GM12878 (cell line): ENCODE data around the gene YIPF4. TPM values are rescaled to one million over a fixed set of nuclear protein-coding genes. Genes with fewer than 3 reads are reported as not detected.
"Not testable (repeated sequence)": the region's sequence is repeated elsewhere in the genome, so short reads cannot be mapped to it uniquely, and the experiment has no call there.

ENCODE experiments used
- ATAC-seq: fragments of 200-7000 bp; cut with Tn5 transposase; 3 replicates; pipeline ENCODE4 v1.9.1; 2020; ENCODE audit warnings: mild to moderate bottlenecking, moderate library complexity
- BruUV-seq: library from RNA; stranded (reverse); fragments of 400-500 nt; replicated peaks from 2 replicates; lab custom pipeline; 2021; lab: Mats Ljungman, UMichigan
- CTCF ChIA-PET: fragments of 300-600 bp; sonication (Branson Sonifier 250); formaldehyde crosslinking; extraction: SDS; loops from one replicate; lab custom pipeline; 2021; ENCODE audit warnings: inconsistent platforms; lab: Yijun Ruan, JAX
- POLR2A ChIA-PET: fragments of 350-600 bp; formaldehyde crosslinking; extraction: SDS; loops from one replicate; lab custom pipeline; 2021; ENCODE audit warnings: inconsistent platforms; lab: Charles Lee
- RAD21 ChIA-PET: fragments of 300-600 bp; sonication (Branson Sonifier 250); formaldehyde crosslinking; loops from one replicate; lab custom pipeline; 2023; ENCODE audit warnings: antibody characterized with exemption; ENCODE audit not compliant: unreplicated experiment; lab: Charles Lee
- SMC1A ChIA-PET: fragments of 300-600 bp; sonication (Branson Sonifier 250); formaldehyde crosslinking; loops from one replicate; lab custom pipeline; 2023; ENCODE audit not compliant: unreplicated experiment, uncharacterized antibody; lab: Charles Lee
- DNase-seq: peaks from one replicate; pipeline ENCODE4 v3.0.0-alpha.2; 2011; ENCODE audit warnings: low read depth, low spot score
- FAIRE-seq: peaks from 3 replicates; lab custom pipeline; 2011; peaks lifted over from hg19 to GRCh38; lab: Jason Lieb, UNC
- H2AFZ ChIP-seq: 2 replicates; pipeline ENCODE4 v1.6.0; 2011; ENCODE audit warnings: low read depth, low read length, control low read depth; ENCODE audit not compliant: control insufficient read depth
- H3K27ac ChIP-seq: 2 replicates; pipeline ENCODE4 v1.5.1; 2011; ENCODE audit warnings: control low read depth; ENCODE audit not compliant: control insufficient read depth, insufficient read depth
- H3K27me3 ChIP-seq, 2 experiments: replicated peaks in 1 of 2; 2 replicates each; pipeline versions ENCODE4 v1.6.0 to v1.6.1; 2011; ENCODE audit warnings: low read length in 1 of 2; ENCODE audit not compliant: control insufficient read depth in 2 of 2, insufficient read depth in 2 of 2
- H3K36me3 ChIP-seq, 2 experiments: 2 replicates each; pipeline ENCODE4 v1.5.1; 2011; ENCODE audit warnings: low read length in 1 of 2; ENCODE audit not compliant: control insufficient read depth in 2 of 2, insufficient read depth in 2 of 2
- H3K4me1 ChIP-seq: 2 replicates; pipeline ENCODE4 v1.6.1; 2011; ENCODE audit warnings: mild to moderate bottlenecking, low read length, moderate library complexity, mixed read lengths; ENCODE audit not compliant: control insufficient read depth, insufficient read depth
- H3K4me2 ChIP-seq: 2 replicates; pipeline ENCODE4 v1.6.0; 2011; ENCODE audit warnings: control low read depth; ENCODE audit not compliant: control insufficient read depth, insufficient read depth
- H3K4me3 ChIP-seq: fragments of 200-600 bp; sonication (generic); 2 replicates; pipeline ENCODE4 v1.5.1; 2016
- H3K79me2 ChIP-seq: 2 replicates; pipeline ENCODE4 v1.6.0; 2011; ENCODE audit warnings: low read length; ENCODE audit not compliant: control insufficient read depth, insufficient read depth
- H3K9ac ChIP-seq: 2 replicates; pipeline ENCODE4 v1.8.0; 2011; ENCODE audit warnings: low read length, control low read depth, mixed read lengths; ENCODE audit not compliant: control insufficient read depth, insufficient read depth
- H3K9me3 ChIP-seq: replicated peaks from 3 replicates; pipeline ENCODE4 v1.5.1; 2011; ENCODE audit warnings: mild to moderate bottlenecking, low read length; ENCODE audit not compliant: control insufficient read depth, insufficient read depth
- H4K20me1 ChIP-seq: 2 replicates; pipeline ENCODE4 v1.6.0; 2011; ENCODE audit not compliant: control insufficient read depth, insufficient read depth
- ATF7 ChIP-seq: fragments of 450-650 bp; IDR thresholded peaks from 2 replicates; pipeline ENCODE4 v1.6.1; 2016; ENCODE audit warnings: low read depth, mild to moderate bottlenecking
- BCL11A ChIP-seq: IDR thresholded peaks from 2 replicates; pipeline ENCODE4 v1.6.1; 2011; ENCODE audit warnings: low read depth, low read length
- BMI1 ChIP-seq: fragments of 450-650 bp; IDR thresholded peaks from 2 replicates; pipeline ENCODE4 v1.6.1; 2016; ENCODE audit warnings: mild to moderate bottlenecking, moderate library complexity, borderline replicate concordance
- NFIC ChIP-seq: IDR thresholded peaks from 2 replicates; pipeline ENCODE4 v1.6.1; 2012; ENCODE audit warnings: low read depth, mild to moderate bottlenecking, inconsistent platforms, low read length, moderate library complexity
- SMAD1 ChIP-seq: fragments of 450-650 bp; IDR thresholded peaks from 2 replicates; pipeline ENCODE4 v1.6.1; 2018; ENCODE audit warnings: mild to moderate bottlenecking, low read depth; ENCODE audit not compliant: partially characterized antibody
- SPI1 ChIP-seq: IDR thresholded peaks from 2 replicates; pipeline ENCODE4 v1.6.1; 2011; ENCODE audit warnings: low read depth, mild to moderate bottlenecking, low read length, moderate library complexity, borderline replicate concordance; ENCODE audit not compliant: insufficient read depth
- TCF12 ChIP-seq: IDR thresholded peaks from 2 replicates; pipeline ENCODE4 v1.6.1; 2011; ENCODE audit warnings: low read depth, mild to moderate bottlenecking, low read length
- TCF3 ChIP-seq: IDR thresholded peaks from 2 replicates; pipeline ENCODE4 v1.6.1; 2012; ENCODE audit warnings: low read depth, mild to moderate bottlenecking, low read length, borderline replicate concordance; ENCODE audit not compliant: insufficient read depth
- WGBS: methylation state at CpG from one replicate; pipeline ENCODE4 v1.1.6; 2016; ENCODE audit warnings: low lambda C conversion rate; ENCODE audit not compliant: insufficient replicate concordance, insufficient coverage; ENCODE audit errors: missing lambda C conversion rate; 5-methylcytosine and 5-hydroxymethylcytosine counted together
- in situ Hi-C: fragments of 300-500 bp; cut with MboI; formaldehyde crosslinking; loops from 9 replicates; pipeline ENCODE4 v1.14.3; 2018; ENCODE audit warnings: mixed read lengths
- intact Hi-C: fragments of 100-400 bp; cut with micrococcal nuclease; formaldehyde crosslinking; loops from one replicate; pipeline ENCODE4 v1.14.2; 2022; ENCODE audit not compliant: unreplicated experiment
- polyA plus RNA-seq, 11 experiments: library from polyadenylated mRNA; depleted of rRNA in 4 of 11; unstranded in 6 of 11; stranded (reverse) in 5 of 11; fragments of >200 nt; fragmentation: Nextera tagmentation in 4 of 11; fragmentation: Illumina TruSeq in 1 of 11; extraction: Ambion mirVana in 4 of 11; extraction: Trizol in 1 of 11; gene quantifications; 1 replicate in 1 of 11; 2 replicates in 10 of 11; pipeline versions ENCODE4 v1.2.1 to v1.2.3, GENCODE V29; 2011 to 2016; ENCODE audit warnings: inconsistent platforms in 2 of 11, missing spikeins in 2 of 11, low read depth in 1 of 11
- total RNA-seq, 4 experiments: library from RNA; depleted of rRNA in 3 of 4; stranded (reverse); fragments of >200 nt in 3 of 4; fragmentation: Illumina TruSeq in 1 of 4; extraction: Trizol in 1 of 4; gene quantifications; 2 replicates each; pipeline versions ENCODE4 v1.2.1 to v1.2.3, GENCODE V29; 2013 to 2021
- TF ChIP-seq, protein P1 (sequence below): IDR thresholded peaks from 2 replicates; pipeline ENCODE4 v1.6.1; 2011; ENCODE audit warnings: mild to moderate bottlenecking, low read depth, low read length, moderate library complexity; ENCODE audit not compliant: insufficient replicate concordance
- TF ChIP-seq, protein P2 (sequence below): IDR thresholded peaks from 2 replicates; pipeline ENCODE4 v1.6.1; 2012; ENCODE audit warnings: mild to moderate bottlenecking, low read depth, low read length
- TF ChIP-seq, protein P3 (sequence below): IDR thresholded peaks from 2 replicates; pipeline ENCODE4 v1.6.1; 2012; ENCODE audit warnings: low read depth, low read length, improper control_type of control experiment

YIPF4 gene
- total and polyA plus RNA-seq, 10 of the 15 experiments (the other 5 are each of a cell fraction or from before 2014, with no cell fraction given) = 2.8 to 60.4 (median 11.1) TPM

GRCh38 chr2:32342801-32343200 lies 65.1 kb downstream of the YIPF4 start:
- intact Hi-C loops = no loop called here

GRCh38 chr2:32350797-32351196 lies 73.1 kb downstream of the YIPF4 start:
- in situ Hi-C loops, ATAC-seq, POLR2A ChIA-PET, H3K36me3 ChIP-seq, H3K9me3 ChIP-seq, FAIRE-seq, DNase-seq, H3K79me2 ChIP-seq, H3K4me3 ChIP-seq, BruUV-seq, H3K27ac ChIP-seq, intact Hi-C loops, H4K20me1 ChIP-seq, H3K4me2 ChIP-seq, RAD21 ChIA-PET, H2AFZ ChIP-seq, H3K27me3 ChIP-seq, H3K4me1 ChIP-seq, H3K9ac ChIP-seq: not testable (repeated sequence)
- CTCF ChIA-PET = interaction anchor here (0.6 kb wide), 1 partner anchor 48 kb away, joined by 3 read pairs; no protein-coding TSS in a partner anchor
- SMC1A ChIA-PET = interaction anchor here (0.5 kb wide), 1 partner anchor 22 kb away, joined by 3 read pairs; no protein-coding TSS in a partner anchor
- WGBS = 48% methylated on average over 3 of the region's 3 CpGs

More at GRCh38 chr2:32342801-32343200, 65.1 kb downstream of the YIPF4 start:
- 36% methylated on average over 2 of the region's 2 CpGs for WGBS
- POLR2A ChIA-PET = interaction anchor here (0.7 kb wide), 1 partner anchor 41 kb away, joined by 3 read pairs; no protein-coding TSS in a partner anchor
- SMC1A ChIA-PET = no interaction called here
- no peak overlapping the region for H3K27ac ChIP-seq
- no peak for FAIRE-seq
- no peaks in the 10 kb centered on the region for H3K9me3 ChIP-seq
- no peak overlapping the region for H2AFZ ChIP-seq
- no peak for TF ChIP-seq BCL11A
- no peak for TF ChIP-seq TCF3
- TF ChIP-seq SPI1 = no peak
- no peak for TF ChIP-seq SMAD1
- no peak for TF ChIP-seq TCF12
- TF ChIP-seq, protein P1, sequence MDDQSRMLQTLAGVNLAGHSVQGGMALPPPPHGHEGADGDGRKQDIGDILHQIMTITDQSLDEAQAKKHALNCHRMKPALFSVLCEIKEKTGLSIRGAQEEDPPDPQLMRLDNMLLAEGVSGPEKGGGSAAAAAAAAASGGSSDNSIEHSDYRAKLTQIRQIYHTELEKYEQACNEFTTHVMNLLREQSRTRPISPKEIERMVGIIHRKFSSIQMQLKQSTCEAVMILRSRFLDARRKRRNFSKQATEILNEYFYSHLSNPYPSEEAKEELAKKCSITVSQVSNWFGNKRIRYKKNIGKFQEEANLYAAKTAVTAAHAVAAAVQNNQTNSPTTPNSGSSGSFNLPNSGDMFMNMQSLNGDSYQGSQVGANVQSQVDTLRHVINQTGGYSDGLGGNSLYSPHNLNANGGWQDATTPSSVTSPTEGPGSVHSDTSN = no peak
- no peak for TF ChIP-seq NFIC
- TF ChIP-seq BMI1 = no peak
- no peak for TF ChIP-seq ATF7
- TF ChIP-seq, protein P2, sequence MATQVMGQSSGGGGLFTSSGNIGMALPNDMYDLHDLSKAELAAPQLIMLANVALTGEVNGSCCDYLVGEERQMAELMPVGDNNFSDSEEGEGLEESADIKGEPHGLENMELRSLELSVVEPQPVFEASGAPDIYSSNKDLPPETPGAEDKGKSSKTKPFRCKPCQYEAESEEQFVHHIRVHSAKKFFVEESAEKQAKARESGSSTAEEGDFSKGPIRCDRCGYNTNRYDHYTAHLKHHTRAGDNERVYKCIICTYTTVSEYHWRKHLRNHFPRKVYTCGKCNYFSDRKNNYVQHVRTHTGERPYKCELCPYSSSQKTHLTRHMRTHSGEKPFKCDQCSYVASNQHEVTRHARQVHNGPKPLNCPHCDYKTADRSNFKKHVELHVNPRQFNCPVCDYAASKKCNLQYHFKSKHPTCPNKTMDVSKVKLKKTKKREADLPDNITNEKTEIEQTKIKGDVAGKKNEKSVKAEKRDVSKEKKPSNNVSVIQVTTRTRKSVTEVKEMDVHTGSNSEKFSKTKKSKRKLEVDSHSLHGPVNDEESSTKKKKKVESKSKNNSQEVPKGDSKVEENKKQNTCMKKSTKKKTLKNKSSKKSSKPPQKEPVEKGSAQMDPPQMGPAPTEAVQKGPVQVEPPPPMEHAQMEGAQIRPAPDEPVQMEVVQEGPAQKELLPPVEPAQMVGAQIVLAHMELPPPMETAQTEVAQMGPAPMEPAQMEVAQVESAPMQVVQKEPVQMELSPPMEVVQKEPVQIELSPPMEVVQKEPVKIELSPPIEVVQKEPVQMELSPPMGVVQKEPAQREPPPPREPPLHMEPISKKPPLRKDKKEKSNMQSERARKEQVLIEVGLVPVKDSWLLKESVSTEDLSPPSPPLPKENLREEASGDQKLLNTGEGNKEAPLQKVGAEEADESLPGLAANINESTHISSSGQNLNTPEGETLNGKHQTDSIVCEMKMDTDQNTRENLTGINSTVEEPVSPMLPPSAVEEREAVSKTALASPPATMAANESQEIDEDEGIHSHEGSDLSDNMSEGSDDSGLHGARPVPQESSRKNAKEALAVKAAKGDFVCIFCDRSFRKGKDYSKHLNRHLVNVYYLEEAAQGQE = no peak
- TF ChIP-seq, protein P3, sequence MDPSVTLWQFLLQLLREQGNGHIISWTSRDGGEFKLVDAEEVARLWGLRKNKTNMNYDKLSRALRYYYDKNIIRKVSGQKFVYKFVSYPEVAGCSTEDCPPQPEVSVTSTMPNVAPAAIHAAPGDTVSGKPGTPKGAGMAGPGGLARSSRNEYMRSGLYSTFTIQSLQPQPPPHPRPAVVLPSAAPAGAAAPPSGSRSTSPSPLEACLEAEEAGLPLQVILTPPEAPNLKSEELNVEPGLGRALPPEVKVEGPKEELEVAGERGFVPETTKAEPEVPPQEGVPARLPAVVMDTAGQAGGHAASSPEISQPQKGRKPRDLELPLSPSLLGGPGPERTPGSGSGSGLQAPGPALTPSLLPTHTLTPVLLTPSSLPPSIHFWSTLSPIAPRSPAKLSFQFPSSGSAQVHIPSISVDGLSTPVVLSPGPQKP = no peak
- H3K4me1 ChIP-seq = no peaks in the 10 kb centered on the region
- no peak overlapping the region for H3K9ac ChIP-seq
- no peaks in the 10 kb centered on the region for H3K36me3 ChIP-seq
- H3K79me2 ChIP-seq = no peaks in the 10 kb centered on the region
- DNase-seq = no peak
- in situ Hi-C loops = no loop called here
- CTCF ChIA-PET = no interaction called here
- no peaks in the 10 kb centered on the region for H4K20me1 ChIP-seq
- no peak overlapping the region for H3K4me2 ChIP-seq
- no peak overlapping the region for H3K4me3 ChIP-seq
- BruUV-seq = no TSS peak
- ATAC-seq = no peak
- no peaks in the 10 kb centered on the region for H3K27me3 ChIP-seq
- RAD21 ChIA-PET = no interaction called here
